DND-41 (cell line): ENCODE results near the gene OSBPL9.

Experiments used
- ATAC-seq: fragments of 200-7000 bp; cut with Tn5 transposase; 3 replicates; pipeline ENCODE4 v1.9.1; 2021; ENCODE audit warnings: low read depth; ENCODE audit not compliant: insufficient read depth
- DNase-seq: peaks from one replicate; pipeline ENCODE4 v3.0.0-alpha.2; 2020
- H2AFZ ChIP-seq: 2 replicates; pipeline ENCODE4 v1.6.0; 2012; ENCODE audit warnings: low read depth, low read length
- H3K27ac ChIP-seq: 2 replicates; pipeline ENCODE4 v1.5.1; 2012; ENCODE audit warnings: low read length, inconsistent platforms
- H3K27me3 ChIP-seq: fragments of 200-600 bp; sonication (generic); 2 replicates; pipeline ENCODE4 v1.6.0; 2012; ENCODE audit warnings: low read length, mild to moderate bottlenecking, inconsistent platforms; ENCODE audit not compliant: insufficient read depth, poor library complexity
- H3K36me3 ChIP-seq: 2 replicates; pipeline ENCODE4 v1.5.1; 2012; ENCODE audit warnings: low read length, inconsistent platforms; ENCODE audit not compliant: insufficient read depth
- H3K4me1 ChIP-seq: 2 replicates; pipeline ENCODE4 v1.5.1; 2012; ENCODE audit warnings: mild to moderate bottlenecking, low read length; ENCODE audit not compliant: insufficient read depth
- H3K4me2 ChIP-seq: 2 replicates; pipeline ENCODE4 v1.6.0; 2012; ENCODE audit warnings: mild to moderate bottlenecking, moderate library complexity, low read length, inconsistent platforms; ENCODE audit not compliant: insufficient read depth
- H3K4me3 ChIP-seq, 2 experiments: fragments of 200-600 bp in 1 of 2; shearing (Covaris generic) in 1 of 2; 2 replicates each; pipeline ENCODE4 v1.5.1; 2012 to 2016; ENCODE audit warnings: inconsistent platforms in 2 of 2, low read length in 2 of 2, mild to moderate bottlenecking in 2 of 2, low read depth in 1 of 2, moderate library complexity in 1 of 2
- H3K79me2 ChIP-seq: 2 replicates; pipeline ENCODE4 v1.6.0; 2012; ENCODE audit warnings: low read length, inconsistent platforms; ENCODE audit not compliant: insufficient read depth
- H3K9ac ChIP-seq: 2 replicates; pipeline ENCODE4 v1.6.0; 2012; ENCODE audit warnings: low read depth, mild to moderate bottlenecking, inconsistent platforms, low read length, moderate library complexity
- H3K9me3 ChIP-seq: 2 replicates; pipeline ENCODE4 v1.5.1; 2012; ENCODE audit warnings: low read length, moderate library complexity, mild to moderate bottlenecking, inconsistent platforms; ENCODE audit not compliant: insufficient read depth, severe bottlenecking
- H4K20me1 ChIP-seq: 2 replicates; pipeline ENCODE4 v1.6.0; 2012; ENCODE audit warnings: low read length; ENCODE audit not compliant: insufficient read depth
- EZH2 ChIP-seq: IDR thresholded peaks from 3 replicates; pipeline ENCODE4 v1.6.1; 2012; ENCODE audit warnings: borderline replicate concordance, low read depth, mild to moderate bottlenecking, moderate library complexity, low read length, inconsistent platforms; ENCODE audit not compliant: severe bottlenecking
- TF ChIP-seq, protein P1 (sequence below): IDR thresholded peaks from 2 replicates; pipeline ENCODE4 v1.5.1; 2012; ENCODE audit warnings: borderline replicate concordance, low read length, moderate library complexity, mild to moderate bottlenecking; ENCODE audit not compliant: poor library complexity, severe bottlenecking; ENCODE audit errors: extremely low read depth

The OSBPL9 gene

DNA sequence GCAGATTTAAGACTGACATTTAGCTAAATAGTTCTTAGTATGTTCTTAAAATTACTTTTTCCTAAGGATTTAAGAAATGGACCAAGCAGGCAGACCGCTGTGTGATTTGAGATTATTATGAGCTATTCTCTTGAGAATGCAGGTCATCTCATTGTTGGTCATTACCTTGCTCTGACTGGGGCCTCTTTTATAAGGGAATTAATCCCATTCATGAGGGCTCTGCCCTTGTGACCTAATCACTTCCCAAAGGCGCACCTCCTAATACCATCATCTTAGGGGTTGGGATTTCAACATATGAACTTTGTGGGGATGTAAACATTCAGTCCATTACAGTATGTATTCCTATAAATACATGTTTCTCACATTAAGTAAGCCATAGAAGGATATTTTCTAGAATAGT lies 24.2 kb downstream of the OSBPL9 start:
- Histone ChIP-seq H4K20me1 (no peaks in the 10 kb centered on the region; the same call in 1 of the 2 replicates), H3K9me3 (no peaks in the 10 kb centered on the region), H2AFZ (no peak overlapping the region), H3K27ac (no peak overlapping the region), H3K79me2 (peaks cover 3% of the 10 kb centered on the region; the same call in 1 of the 2 replicates), H3K4me2 (no peak overlapping the region), H3K27me3 (no peaks in the 10 kb centered on the region), H3K4me3 (no peak overlapping the region), H3K36me3 (no peaks in the 10 kb centered on the region), H3K9ac (no peak overlapping the region), H3K4me1 (no peaks in the 10 kb centered on the region)
- TF ChIP-seq, protein P1, sequence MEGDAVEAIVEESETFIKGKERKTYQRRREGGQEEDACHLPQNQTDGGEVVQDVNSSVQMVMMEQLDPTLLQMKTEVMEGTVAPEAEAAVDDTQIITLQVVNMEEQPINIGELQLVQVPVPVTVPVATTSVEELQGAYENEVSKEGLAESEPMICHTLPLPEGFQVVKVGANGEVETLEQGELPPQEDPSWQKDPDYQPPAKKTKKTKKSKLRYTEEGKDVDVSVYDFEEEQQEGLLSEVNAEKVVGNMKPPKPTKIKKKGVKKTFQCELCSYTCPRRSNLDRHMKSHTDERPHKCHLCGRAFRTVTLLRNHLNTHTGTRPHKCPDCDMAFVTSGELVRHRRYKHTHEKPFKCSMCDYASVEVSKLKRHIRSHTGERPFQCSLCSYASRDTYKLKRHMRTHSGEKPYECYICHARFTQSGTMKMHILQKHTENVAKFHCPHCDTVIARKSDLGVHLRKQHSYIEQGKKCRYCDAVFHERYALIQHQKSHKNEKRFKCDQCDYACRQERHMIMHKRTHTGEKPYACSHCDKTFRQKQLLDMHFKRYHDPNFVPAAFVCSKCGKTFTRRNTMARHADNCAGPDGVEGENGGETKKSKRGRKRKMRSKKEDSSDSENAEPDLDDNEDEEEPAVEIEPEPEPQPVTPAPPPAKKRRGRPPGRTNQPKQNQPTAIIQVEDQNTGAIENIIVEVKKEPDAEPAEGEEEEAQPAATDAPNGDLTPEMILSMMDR, result no peak
- TF ChIP-seq EZH2, result no peak
- ATAC-seq (no peak), DNase-seq (no peak)

DNA sequence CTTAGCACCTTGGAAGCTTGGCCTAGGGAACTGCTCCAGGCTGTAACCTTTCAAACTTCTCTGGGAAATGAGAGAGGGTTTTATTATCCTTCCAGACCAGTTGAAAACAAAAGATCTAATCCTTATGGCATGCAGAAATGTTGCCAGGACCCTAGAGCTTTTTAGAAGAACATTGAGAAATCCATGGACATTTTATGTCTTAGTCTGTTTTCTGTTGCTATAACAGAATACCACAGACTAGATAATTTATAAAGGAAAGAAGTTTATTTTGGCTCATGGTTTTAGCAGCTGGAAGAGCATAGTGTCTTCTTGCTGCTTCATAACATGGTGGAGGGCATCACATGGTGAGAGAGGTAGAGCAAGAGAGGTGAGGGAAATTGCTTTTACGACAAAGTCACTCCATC lies 25.8 kb downstream of the OSBPL9 start:
- no peaks in the 10 kb centered on the region for H3K36me3 ChIP-seq
- no peak overlapping the region for H3K9ac ChIP-seq
- H3K4me2 ChIP-seq, result no peak overlapping the region
- no peak overlapping the region for H2AFZ ChIP-seq
- DNase-seq (no peak), ATAC-seq (no peak)
- H3K4me1 ChIP-seq, result no peaks in the 10 kb centered on the region
- TF ChIP-seq EZH2, result no peak
- TF ChIP-seq, protein P1, result no peak
- H4K20me1 ChIP-seq, result no peaks in the 10 kb centered on the region
- peaks cover 3% of the 10 kb centered on the region; the same call in 1 of the 2 replicates for H3K79me2 ChIP-seq
- no peak overlapping the region for H3K27ac ChIP-seq
- no peaks in the 10 kb centered on the region for H3K9me3 ChIP-seq
- H3K4me3 ChIP-seq, result no peak overlapping the region
- H3K27me3 ChIP-seq, result no peaks in the 10 kb centered on the region

DNA sequence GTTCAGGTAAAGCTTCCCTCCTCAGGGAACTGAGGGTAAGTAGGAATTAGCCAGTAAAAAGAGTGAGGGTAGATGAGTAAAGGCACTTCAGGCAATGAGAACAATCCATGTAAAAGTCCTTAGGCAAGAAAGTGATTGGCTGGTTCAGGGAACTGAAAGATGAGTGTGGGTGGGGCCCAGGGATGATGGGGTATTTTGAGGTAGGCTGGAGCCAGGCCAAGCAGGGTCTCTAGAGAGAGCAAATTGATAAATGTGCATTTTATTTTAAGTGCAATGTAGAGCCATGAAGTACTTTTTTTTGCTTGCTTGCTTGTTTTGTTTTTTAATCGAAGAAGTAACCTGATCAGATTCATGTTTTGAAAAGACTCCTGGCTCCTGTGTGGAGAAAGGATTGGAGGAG lies 26.5 kb downstream of the OSBPL9 start:
- Histone ChIP-seq H3K27me3 (no peaks in the 10 kb centered on the region), H3K79me2 (peaks cover 3% of the 10 kb centered on the region; the same call in 1 of the 2 replicates), H3K4me2 (no peak overlapping the region), H3K9me3 (no peaks in the 10 kb centered on the region), H3K36me3 (no peaks in the 10 kb centered on the region), H3K9ac (no peak overlapping the region), H3K4me1 (no peaks in the 10 kb centered on the region), H4K20me1 (no peaks in the 10 kb centered on the region), H3K4me3 (no peak overlapping the region), H3K27ac (no peak overlapping the region), H2AFZ (no peak overlapping the region)
- no peak for DNase-seq
- no peak for ATAC-seq
- no peak for TF ChIP-seq EZH2
- TF ChIP-seq, protein P1, result no peak

GRCh38 chr1:51644020-51644419 lies 27.1 kb downstream of the OSBPL9 start:
- Histone ChIP-seq H3K9me3 (no peaks in the 10 kb centered on the region), H3K4me3 (no peak overlapping the region), H3K4me2 (no peak overlapping the region), H3K36me3 (no peaks in the 10 kb centered on the region), H2AFZ (no peak overlapping the region), H3K27me3 (no peaks in the 10 kb centered on the region), H4K20me1 (no peaks in the 10 kb centered on the region), H3K27ac (no peak overlapping the region), H3K9ac (no peak overlapping the region), H3K79me2 (peaks cover 3% of the 10 kb centered on the region; the same call in 1 of the 2 replicates), H3K4me1 (no peaks in the 10 kb centered on the region)
- no peak for DNase-seq
- ATAC-seq, result no peak
- TF ChIP-seq EZH2, result no peak
- TF ChIP-seq, protein P1, result no peak
